Measurements from ENCODE around the gene FZD8.

DNA sequence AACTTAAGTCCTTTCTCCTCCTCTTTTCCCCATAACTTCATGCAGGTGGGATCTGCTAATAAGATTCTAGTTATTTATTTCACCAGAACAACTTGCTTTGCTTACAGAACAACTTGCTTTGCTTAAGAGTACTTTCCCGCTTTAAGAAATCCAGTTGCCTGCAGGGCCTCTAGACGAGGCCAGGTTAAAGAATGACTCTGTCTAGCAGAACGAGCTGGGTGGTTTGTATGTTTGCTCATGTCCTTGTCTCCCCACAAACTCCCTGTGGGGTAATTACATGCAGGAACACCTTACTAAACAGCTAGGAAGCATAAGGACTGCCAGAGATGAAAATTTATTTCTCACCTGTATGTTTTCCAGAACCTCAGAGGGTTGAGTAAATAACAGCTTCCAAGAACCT, 8.8 kb upstream of the FZD8 start:
- no peak for TF ChIP-seq TOX (CRISPR knock-in tag; IDR thresholded peaks at IDR 0.05; ENCODE audit: borderline replicate concordance)
- TF ChIP-seq ARNTL (CRISPR knock-in tag; IDR thresholded peaks at IDR 0.05; ENCODE audit: borderline replicate concordance, low read depth): no peak
- TF ChIP-seq SNAI2 (CRISPR knock-in tag; IDR thresholded peaks at IDR 0.05): no peak
- TF ChIP-seq POU6F1 (CRISPR knock-in tag; IDR thresholded peaks at IDR 0.05; ENCODE audit: borderline replicate concordance, low read depth): no peak
- TF ChIP-seq BACH2 (CRISPR knock-in tag; IDR thresholded peaks at IDR 0.05; ENCODE audit: borderline replicate concordance): no peak
- TF ChIP-seq, protein P1, sequence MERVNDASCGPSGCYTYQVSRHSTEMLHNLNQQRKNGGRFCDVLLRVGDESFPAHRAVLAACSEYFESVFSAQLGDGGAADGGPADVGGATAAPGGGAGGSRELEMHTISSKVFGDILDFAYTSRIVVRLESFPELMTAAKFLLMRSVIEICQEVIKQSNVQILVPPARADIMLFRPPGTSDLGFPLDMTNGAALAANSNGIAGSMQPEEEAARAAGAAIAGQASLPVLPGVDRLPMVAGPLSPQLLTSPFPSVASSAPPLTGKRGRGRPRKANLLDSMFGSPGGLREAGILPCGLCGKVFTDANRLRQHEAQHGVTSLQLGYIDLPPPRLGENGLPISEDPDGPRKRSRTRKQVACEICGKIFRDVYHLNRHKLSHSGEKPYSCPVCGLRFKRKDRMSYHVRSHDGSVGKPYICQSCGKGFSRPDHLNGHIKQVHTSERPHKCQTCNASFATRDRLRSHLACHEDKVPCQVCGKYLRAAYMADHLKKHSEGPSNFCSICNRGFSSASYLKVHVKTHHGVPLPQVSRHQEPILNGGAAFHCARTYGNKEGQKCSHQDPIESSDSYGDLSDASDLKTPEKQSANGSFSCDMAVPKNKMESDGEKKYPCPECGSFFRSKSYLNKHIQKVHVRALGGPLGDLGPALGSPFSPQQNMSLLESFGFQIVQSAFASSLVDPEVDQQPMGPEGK (CRISPR knock-in tag; IDR thresholded peaks at IDR 0.05; ENCODE audit: borderline replicate concordance): no peak
- no peak for TF ChIP-seq ZNF8 (CRISPR knock-in tag; IDR thresholded peaks at IDR 0.05)
- no peak for TF ChIP-seq RARB (CRISPR knock-in tag; IDR thresholded peaks at IDR 0.05)

Data from SK-N-SH treated with all-trans-retinoic acid at 6 μM for 48 hours (cell line).